HG03139 (cell line): ENCODE data around the gene APBB2.

Experiments used
- ATAC-seq: cut with Tn5 transposase; IDR thresholded peaks from one replicate; pipeline ENCODE4 v1.9.1; 2021; ENCODE audit not compliant: unreplicated experiment

Gene APBB2

DNA sequence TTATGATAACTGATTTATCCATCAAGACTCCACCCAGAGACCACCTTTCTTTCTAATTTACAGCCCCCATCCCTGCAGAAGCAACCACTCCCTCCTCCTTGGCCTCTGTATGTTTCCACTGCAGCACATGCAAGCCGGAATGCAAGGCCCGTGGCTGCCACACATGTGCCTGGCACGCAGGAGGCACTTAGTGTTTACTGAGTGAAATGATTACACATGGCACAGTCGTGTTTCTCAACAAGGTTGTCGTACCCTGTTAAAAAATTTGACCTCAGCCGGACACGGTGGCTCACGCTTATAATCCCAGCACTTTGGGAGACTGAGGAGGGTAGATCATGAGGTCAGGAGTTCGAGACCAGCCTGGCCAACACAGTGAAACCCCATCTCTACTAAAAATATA, 104.3 kb downstream of the APBB2 start:
- no peak for ATAC-seq

DNA sequence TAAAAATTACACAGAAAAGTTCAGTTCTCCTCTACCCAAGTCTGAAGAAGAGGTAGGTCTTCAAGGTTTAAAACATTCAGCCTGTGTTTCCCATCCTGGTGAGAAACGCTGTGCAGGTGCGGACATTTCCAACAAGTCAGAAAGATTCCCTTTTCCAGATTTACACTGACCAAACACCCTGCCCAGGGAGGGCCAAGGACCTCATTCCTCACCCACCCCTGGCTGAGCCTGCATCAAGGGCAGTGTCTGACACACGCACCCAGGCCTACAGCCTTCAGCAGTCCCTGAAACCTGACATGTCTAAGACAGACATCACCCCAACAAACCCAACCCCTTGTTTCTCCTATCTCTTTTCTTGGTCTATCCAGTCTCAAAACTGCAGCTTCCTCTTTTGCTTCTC, 105.9 kb downstream of the APBB2 start:
- no peak for ATAC-seq

DNA sequence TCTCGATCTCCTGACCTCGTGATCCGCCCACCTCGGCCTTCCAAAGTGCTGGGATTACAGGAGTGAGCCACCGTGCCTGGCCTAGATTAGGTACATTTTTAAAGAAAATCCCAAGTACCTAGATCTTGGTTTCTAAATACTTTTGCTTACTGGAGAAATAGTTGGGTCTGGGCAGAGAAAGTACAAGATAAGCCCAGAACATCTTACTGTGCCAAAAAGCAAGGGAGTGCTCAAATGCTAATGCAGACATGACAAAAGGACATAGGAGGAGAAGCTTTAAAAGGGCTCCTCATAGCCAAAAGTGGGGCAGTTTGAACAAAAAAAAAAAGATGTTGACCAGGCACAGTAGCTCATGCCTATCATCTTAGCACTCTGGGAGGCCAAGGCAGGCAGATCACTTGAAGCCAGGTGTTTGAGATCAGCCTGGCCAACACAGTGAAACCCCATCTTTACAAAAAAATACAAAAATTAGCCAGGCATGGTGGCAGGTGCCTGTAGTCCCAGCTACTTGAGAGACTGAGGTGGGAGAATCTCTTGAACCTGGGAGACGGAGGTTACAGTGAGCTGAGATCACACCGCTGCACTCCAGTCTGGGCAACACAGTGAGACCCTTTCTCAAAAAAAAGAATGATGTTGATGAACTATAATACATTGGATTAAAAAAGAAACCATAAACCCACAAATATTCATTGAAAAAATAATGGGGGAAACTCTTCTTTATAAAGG, 107.5 kb downstream of the APBB2 start:
- ATAC-seq: no peak

DNA sequence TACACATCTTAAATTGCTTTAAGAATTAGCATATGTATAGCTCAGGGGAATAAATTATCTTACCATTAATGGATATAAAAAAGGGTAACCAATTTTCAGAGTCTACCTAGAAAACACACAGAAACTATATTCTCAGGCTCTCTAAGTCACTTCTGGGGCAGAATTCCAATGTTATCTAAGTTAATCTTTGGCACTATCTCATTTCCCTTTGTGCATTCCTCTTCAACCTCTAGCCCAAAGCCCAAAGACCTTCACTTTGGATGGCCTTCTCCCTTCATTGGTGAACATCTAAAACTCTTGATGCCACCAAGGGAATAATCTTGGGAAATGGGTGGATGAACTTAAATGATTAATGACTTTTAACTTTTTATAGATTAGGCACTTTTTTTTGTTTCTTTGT, 108.3 kb downstream of the APBB2 start:
- ATAC-seq: no peak

DNA sequence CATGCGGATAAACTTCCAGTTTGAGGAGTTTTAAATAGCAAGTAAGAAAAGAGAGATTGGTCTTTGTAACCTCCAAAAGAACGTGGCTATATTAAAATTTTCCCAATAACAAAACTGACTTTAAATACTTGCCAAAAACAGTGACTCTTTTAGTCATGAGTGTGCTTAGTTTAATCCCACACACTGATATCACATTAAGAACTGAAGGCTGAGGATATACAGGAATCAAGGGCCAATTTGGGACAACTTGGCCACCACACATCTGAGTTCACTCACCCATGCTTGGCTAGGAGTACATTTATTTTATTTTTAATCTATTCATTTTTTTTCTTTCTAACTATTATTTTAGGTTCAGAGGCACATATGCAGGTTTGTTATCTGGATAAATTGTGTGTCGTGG, 110.2 kb downstream of the APBB2 start:
- no peak for ATAC-seq

DNA sequence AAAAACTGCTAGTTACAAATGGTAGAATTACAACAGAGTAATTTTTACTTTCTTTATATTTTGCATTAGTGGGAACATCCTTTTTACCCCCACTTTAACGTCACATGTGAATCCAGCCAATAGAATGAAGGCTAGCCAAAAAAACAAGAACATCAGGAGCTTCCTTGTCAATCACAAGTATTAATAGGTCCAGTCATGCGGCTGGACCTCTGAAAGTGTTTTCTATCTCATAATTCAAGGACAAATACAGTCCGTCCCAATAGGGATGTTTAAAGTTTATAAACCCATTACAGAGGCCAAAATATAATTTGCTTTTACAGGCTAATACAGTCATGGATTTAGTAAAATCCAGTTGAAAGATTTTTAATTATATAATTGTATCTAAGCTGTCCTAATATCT, 110.7 kb downstream of the APBB2 start:
- no peak for ATAC-seq

DNA sequence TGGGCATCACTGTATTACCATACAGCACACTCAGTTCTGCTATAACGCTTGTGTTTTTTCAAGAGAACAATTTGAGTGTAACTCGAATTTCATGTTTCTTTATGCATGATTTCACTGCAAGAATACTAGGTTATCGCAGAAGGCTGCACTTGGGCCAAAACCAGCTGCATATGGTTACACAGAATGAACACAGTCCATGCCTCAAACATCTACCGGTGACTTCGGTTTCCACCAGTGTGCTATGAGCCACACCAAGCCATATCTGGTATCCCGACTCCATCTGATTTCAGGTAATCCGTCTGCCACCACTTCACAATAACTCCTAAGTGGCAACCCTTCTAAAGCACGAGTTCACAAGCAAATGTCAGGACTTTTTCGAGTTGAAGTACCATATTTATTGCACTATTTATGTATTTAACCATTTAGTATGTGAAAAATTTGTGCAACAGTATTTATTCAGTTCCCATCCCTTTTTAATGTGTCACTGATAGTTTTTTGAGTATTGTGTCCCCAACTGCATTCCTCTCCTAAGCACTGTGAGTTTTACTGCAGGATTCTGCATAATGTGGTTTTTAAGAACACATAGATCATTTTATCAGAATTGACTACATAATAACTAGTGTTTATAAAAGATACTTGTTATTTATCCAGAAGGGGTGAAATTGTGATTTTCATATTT, 111.8 kb downstream of the APBB2 start:
- ATAC-seq: no peak

DNA sequence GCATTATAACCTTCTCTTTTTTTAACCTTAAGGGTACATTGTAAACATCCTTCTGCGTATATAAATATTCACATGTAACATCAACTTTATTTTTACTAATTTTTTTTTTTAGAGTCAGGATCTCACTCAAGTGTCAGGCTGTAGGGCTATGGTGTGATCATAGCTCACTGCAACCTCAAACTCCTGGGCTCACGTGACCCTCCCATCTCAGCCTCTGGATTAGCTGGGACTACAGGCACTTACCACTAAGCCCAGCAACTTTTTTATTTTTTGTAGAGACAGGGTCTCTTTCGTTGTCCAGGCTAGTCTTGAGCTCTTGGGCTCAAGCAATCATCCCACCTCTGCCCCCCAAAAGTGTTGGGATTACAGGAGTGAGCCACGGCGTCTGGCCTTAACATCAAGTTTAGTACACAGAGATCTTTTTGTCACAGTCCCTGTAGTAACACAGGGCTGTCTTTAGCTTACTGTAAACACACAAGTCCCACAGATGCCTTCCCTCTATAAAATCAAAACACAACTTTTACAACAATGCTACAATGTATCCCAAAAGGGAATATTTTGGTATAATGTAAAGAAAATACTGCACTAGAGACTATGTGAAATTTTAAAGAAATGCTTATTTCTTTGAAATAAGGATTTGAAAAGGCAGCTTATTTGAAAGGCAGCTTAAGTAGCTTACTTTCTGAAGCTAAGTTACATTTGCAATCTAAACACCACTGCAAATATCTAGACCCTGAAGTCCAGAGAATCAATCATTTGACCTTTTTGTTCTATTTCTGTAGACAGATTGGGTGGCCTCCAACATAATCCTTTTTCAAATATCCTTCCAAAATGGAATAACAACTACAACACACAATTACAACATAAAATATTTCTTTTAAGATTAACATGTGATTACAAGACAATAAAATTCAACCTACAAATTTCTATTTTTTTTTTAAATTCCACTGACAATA, 116.0 kb downstream of the APBB2 start:
- no peak for ATAC-seq

DNA sequence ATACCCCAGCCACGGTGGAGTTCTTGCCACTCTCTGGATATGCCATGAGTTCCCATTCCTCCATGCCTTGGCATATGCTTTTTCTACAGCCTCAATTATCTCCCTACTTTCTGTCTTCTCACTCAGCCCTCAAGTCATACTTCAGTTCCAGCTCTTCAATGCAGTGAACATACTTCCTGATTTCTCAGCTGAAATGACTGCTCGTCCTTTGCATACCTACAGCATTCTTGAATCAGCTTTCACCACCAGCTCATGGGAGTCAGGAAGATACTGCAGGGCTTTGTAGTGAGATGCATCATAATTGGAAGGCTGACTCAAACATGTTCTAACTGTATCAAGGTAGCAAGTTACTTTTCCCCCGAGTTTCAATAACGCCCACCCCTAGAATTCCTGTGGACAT, 118.4 kb downstream of the APBB2 start:
- no peak for ATAC-seq

DNA sequence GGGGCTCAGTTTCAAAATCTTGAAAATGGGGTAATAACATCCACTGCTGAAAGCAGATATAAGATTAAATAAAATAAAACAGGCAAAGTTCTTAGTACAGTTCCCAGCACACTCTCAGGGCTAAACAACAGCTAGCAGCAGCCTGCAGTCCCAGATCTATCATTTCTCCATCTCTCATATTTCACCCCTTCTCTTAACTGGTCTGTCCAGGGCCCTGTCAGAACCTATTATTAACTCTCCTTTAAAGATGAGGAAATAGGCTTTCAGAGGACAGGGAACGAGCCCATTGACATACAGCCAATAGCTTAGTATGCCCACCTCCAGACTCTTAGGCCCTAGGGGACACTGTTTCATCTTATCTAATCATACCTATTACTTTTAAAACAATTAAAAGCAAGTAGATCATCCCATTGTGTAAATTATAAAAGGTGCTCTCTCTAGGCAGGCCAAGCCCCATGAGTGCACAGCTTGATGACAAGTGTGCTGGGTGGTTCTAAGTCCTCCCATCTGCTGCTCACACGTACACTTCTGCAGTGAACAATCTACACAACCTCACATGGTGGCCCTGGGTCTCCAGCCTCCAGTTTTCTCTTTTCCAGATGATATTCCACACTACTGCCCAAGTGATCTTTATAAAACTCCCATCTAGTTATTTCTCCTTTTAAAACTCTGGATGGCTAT, 119.0 kb downstream of the APBB2 start:
- no peak for ATAC-seq

DNA sequence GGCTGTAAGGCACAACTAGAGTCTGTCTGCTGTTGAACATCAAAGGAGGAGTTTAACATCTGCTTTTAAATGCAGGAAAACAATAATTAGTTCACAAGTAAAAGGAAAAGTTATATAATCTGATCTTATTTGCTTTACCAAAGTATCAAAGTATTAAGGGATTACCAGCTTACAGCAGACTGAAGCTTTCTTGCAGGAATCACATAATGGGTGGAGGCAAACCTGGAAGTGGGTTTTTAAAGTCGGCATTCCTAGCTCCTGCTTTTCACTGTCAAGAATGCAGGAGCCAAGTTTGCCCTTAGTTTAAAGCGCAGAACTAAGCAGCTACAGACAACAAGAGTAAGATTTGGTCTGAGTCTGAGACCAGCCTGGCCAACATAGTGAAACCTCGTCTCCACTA, 122.2 kb downstream of the APBB2 start:
- ATAC-seq: no peak

DNA sequence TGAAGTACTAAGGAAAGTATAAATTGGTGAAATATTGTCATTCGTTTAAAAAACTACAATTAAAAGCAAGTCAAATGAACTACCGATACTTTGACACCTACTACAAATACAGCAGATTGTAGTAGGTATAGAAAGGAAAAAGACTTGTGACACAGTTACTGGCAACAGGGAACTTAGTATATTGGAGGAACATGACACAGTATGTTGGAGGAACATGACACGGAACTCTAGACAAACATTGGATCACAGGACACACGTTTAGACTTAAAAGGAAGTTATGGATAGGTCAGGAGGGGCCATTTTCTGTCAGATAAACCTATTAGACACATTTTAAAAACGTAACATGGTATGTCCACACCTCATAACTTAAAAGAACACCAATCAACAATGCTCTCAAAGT, 132.5 kb downstream of the APBB2 start:
- no peak for ATAC-seq

DNA sequence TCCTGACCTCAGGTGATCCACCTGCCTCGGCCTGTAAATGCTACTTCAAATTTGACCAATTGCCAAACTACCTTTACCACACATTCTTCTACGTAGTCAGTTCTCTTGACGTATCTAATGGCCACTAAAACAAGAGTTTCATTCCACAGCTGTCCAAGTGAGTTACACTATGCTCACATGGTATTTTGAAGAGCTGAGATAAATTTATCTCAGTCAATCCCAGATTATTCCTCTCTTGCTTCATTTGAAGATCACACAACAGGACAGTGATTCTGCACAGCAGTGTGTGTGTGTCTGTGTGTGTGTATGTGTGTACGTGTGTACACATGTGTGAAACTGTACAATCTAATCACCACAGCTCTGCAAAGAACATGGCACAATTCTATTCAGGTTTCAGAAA, 133.4 kb downstream of the APBB2 start:
- no peak for ATAC-seq

DNA sequence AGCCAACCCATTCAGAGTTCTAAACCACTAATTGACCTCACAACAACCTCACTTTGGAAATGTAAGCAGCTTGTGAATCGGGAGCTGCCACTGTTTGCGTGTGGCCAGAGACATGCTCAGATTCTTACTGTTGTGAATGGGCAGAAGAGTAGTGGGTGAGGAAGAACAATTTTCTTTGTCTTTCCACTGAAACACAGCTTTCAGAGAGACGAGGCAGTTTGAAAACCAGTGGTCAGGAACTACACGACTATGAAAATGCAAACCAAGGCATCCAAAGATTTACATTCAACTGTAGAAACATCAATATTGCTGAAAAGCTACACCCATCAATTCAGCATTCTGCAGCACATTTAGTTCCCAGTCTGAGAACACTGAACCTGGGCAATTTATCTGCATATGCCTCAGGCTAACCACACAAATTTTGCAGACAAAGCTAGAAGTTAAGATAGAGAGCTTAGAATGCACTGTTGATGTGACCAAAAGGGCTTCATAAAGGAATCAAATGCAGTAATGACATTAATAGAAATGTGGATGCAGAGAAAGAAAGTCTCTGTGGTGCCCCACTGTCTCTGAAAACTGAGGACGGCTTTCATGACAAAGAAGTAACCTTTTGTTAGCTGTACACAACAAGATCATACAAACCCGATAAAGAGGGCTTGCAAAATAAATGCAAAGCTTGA, 134.3 kb downstream of the APBB2 start:
- no peak for ATAC-seq

DNA sequence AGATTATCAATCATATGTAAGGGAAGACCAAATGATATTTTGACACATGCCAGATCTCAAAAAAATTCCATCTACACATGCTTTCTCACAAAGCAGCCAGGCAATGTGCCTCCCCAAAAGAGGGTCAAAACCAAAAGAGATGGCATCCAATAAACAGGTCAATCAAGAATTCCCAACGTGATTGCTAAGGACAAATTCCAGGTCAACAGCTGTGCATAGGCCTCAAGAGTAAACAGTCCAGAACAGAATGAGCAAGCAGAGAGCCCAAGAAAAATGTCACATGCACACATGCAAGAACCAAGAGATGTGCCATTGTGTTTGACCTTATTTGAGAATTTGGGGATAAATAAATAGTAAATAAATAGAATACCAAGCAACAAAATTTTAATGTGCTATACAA, 136.7 kb downstream of the APBB2 start:
- no peak for ATAC-seq

DNA sequence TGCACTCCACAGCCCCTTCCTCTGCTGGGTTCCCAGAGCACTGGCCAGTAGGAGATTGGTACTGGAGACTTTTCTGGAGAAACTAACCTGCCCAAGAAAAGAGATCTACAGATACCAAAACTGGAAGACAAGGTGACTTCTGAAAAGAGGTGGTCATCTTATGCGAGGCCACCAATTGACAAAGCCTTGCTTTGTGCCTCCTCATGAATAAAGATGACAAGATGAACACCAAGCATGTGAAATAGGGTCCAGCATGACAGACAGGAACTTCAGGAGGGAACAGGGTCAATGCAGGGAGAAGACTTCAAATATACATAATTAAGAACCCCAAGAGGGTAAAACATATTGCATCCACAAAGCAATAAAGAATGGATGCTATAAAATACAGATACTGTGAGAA, 137.9 kb downstream of the APBB2 start:
- ATAC-seq: no peak

DNA sequence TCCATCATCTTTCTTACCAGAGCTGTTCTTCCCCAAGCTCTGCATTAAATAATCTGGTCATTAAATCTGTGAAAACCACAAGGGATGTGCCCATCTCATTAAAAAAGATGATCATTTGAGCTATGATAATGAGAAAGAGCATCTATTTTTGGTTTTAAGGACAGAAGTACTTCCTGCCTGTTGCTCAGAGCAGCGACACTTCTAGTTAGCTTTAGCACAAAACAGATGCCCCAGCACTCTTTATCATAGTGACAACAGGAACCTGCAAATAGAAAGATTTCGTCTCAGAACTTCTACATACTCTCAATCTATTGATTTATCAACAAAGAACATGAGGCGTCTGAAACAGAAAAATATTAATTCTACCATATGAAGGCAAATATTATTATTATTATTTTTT, 140.1 kb downstream of the APBB2 start:
- no peak for ATAC-seq

DNA sequence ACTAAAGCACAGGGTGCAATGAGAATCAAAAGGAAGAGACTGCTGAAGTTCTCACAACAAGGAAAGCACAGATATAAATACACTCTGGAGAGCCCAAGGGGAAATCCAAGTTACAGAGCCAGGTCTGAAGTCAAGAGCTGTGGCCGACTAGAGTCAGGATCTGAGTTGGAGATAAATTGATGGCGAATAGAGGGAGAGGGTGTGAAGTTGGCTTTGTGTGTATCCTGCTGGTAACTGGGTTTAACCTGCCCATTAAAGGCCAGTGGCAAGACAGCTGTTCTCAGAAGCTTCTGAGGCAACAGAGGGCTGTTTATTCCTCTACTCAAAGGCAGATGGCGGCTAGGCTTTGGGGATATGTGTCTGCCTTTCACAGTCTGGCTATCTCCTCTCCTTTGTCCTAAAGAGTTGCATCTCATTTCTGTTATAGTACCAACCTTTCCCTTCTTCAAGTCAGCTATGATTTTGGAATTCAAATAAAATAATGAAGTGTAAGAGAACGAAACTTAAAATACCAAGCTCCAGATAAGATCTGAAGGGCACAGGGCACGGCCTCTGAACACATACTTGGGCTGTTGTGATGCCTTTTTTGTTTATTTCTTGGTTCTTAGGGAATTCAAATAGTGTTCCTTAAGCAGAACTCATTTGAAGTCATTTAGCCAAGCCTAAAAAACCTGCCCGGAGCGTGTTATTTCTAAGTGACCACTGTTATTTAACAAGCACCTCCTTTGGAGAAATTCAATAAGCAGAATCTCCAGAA, 142.1 kb downstream of the APBB2 start:
- ATAC-seq: no peak

DNA sequence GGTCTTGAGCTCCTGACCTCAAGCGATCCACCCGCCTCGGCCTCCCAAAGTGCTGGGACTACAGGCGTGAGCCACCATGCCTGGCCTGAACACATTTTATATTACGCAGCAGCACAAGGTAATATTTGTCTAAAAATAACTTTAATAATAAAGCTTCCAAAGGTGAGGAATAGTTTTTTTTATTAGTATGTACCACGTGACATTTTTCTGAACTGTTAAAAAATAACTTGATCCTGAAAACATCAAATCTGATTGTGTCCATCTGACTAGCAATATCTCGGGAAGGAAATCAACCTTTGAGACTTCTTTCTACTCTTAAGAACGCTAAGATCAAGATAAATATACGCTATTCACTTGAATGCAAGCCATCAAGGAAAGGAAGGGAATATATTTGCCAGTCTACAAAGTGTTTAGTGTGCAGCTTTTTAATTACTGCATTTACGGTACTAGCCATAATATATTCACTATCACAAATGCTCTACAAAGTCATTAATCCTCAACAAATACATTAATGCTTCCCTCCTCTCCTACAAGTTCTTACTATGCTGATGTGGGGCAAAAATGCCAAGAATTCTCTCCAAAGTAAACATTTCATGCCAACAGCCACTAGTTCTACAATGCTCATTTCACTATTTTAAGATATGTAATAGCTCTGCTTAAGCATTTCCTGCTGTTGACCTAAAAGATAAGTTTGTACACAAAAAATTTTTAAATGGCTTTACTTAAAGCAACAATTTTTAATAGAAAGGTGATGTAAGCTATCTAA, 143.6 kb downstream of the APBB2 start:
- ATAC-seq: no peak
